Endothelial cell (in vitro differentiated cells): Measurements from ENCODE around the gene COA6. TPM values are rescaled to one million over a fixed set of nuclear protein-coding genes. Genes with fewer than 3 reads are reported as not detected.

Source experiments
- DNase-seq: peaks from one replicate; pipeline ENCODE4 v3.0.0; 2021; ENCODE audit warnings: low spot score
- H3K27ac Mint-ChIP-seq: one replicate; pipeline ENCODE4 v1.8.0; 2021; ENCODE audit warnings: mixed read lengths, inconsistent platforms; ENCODE audit not compliant: unreplicated experiment
- H3K27me3 Mint-ChIP-seq: one replicate; pipeline ENCODE4 v1.8.0; 2021; ENCODE audit warnings: mild to moderate bottlenecking, moderate library complexity, mixed read lengths, inconsistent platforms; ENCODE audit not compliant: unreplicated experiment
- H3K36me3 Mint-ChIP-seq: one replicate; pipeline ENCODE4 v1.8.0; 2021; ENCODE audit warnings: mild to moderate bottlenecking, low read depth, mixed read lengths, inconsistent platforms; ENCODE audit not compliant: unreplicated experiment
- H3K4me1 Mint-ChIP-seq: one replicate; pipeline ENCODE4 v1.8.0; 2021; ENCODE audit warnings: mild to moderate bottlenecking, mixed read lengths, inconsistent platforms; ENCODE audit not compliant: unreplicated experiment
- H3K4me3 Mint-ChIP-seq: one replicate; pipeline ENCODE4 v1.8.0; 2021; ENCODE audit warnings: mild to moderate bottlenecking, mixed read lengths, inconsistent platforms; ENCODE audit not compliant: unreplicated experiment
- H3K9me3 Mint-ChIP-seq: one replicate; pipeline ENCODE4 v1.8.0; 2021; ENCODE audit warnings: mixed read lengths, inconsistent platforms; ENCODE audit not compliant: unreplicated experiment
- CTCF ChIP-seq: fragments of 200-600 bp; sonication (generic); IDR thresholded peaks from one replicate; pipeline ENCODE4 v1.5.0; 2021; ENCODE audit warnings: antibody characterized with exemption; ENCODE audit not compliant: unreplicated experiment
- total RNA-seq: library from RNA; stranded (reverse); fragmentation: NEBNext Ultra II Directional; extraction: Animal tissue kit (Norgen Biotek cat#: 25700); gene quantifications from one replicate; pipeline ENCODE4 v1.2.1, GENCODE V29; 2021; ENCODE audit not compliant: unreplicated experiment

Gene COA6
- total RNA-seq, 1 donor from 2014 or later: 21.2 TPM

DNA sequence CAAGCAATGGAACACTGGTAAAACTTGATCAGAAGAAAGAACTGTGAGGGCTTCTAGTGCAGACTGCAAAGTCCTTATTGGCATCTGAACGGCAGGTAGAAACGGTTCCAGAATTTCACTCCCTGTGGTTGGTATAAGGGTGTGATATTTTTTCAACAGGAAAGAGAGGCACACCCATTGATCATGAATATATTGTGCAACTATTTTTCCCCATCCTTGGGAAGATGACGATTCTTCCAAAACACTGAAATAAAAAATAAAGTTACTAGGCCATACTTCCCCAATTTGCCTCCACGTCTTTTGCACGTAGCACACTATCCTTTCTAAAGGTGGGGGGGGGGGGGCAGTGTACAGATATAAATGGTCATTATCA is 56.2 kb downstream of the COA6 start:
- Mint-ChIP-seq H3K36me3 (peaks cover 28% of the 10 kb centered on the region), H3K4me3 (no peak overlapping the region), H3K27me3 (no peaks in the 10 kb centered on the region), H3K9me3 (no peaks in the 10 kb centered on the region), H3K4me1 (no peaks in the 10 kb centered on the region), H3K27ac (no peak overlapping the region)
- DNase-seq: no peak
- TF ChIP-seq CTCF: no peak

GRCh38 chr1:234430691-234431090 is 57.4 kb downstream of the COA6 start:
- no peaks in the 10 kb centered on the region for H3K4me1 Mint-ChIP-seq
- no peaks in the 10 kb centered on the region for H3K27me3 Mint-ChIP-seq
- no peak overlapping the region for H3K4me3 Mint-ChIP-seq
- no peaks in the 10 kb centered on the region for H3K9me3 Mint-ChIP-seq
- peaks cover 33% of the 10 kb centered on the region for H3K36me3 Mint-ChIP-seq
- H3K27ac Mint-ChIP-seq: no peak overlapping the region
- DNase-seq: no peak
- no peak for TF ChIP-seq CTCF

DNA sequence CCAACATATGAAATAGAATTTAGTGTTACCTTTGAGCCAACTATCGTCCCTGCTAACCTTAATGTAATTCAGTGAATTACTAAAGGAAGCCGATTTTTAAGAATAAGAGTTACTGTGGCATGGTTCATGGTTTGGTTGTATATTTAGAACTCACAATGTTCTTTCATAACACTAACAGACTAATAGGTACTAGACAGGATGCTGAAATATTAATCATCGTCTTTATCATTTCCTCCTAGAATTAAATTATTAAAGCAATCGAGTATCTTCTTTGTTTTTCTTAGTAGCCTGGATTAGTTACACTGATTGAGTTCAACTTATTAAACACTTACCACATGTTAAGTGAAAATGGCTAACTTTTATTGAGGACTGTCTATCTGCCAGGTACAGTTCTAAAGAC is 58.0 kb downstream of the COA6 start:
- no peaks in the 10 kb centered on the region for H3K4me1 Mint-ChIP-seq
- no peak for DNase-seq
- H3K27me3 Mint-ChIP-seq: no peaks in the 10 kb centered on the region
- H3K36me3 Mint-ChIP-seq: peaks cover 33% of the 10 kb centered on the region
- H3K27ac Mint-ChIP-seq: no peak overlapping the region
- peak overlapping the region; percentile 33 for H3K4me3 Mint-ChIP-seq
- H3K9me3 Mint-ChIP-seq: no peaks in the 10 kb centered on the region
- TF ChIP-seq CTCF: no peak

GRCh38 chr1:234433563-234434285 is 60.5 kb downstream of the COA6 start:
- Mint-ChIP-seq H3K36me3 (peaks cover 30% of the 10 kb centered on the region), H3K4me1 (no peaks in the 10 kb centered on the region), H3K4me3 (no peak overlapping the region), H3K9me3 (no peaks in the 10 kb centered on the region), H3K27me3 (no peaks in the 10 kb centered on the region), H3K27ac (no peak overlapping the region)
- no peak for DNase-seq
- TF ChIP-seq CTCF: no peak

Other genes starting within 250 kb of the COA6 start
- gene TARBP1, start 105.7 kb downstream of the COA6 start, total RNA-seq: 39.6 TPM
- 158 TPM for gene IRF2BP2, start 236.7 kb downstream of the COA6 start, total RNA-seq